ENCODE measurements around the gene RARB. TPM values are rescaled to one million over a fixed set of nuclear protein-coding genes. Genes with fewer than 3 reads are reported as not detected.

Gene RARB
- polyA plus RNA-seq, 1 donor from 2014 or later = 13.2 TPM

GRCh38 chr3:25532431-25533162 is 104.5 kb downstream of the RARB start:
- Histone ChIP-seq H3K36me3 (ENCODE audit: insufficient read depth, low read length) (no peaks in the 10 kb centered on the region), H3K9me3 (ENCODE audit: low read length) (no peaks in the 10 kb centered on the region)

GRCh38 chr3:25533399-25533798 is 105.3 kb downstream of the RARB start:
- H3K9me3 ChIP-seq (ENCODE audit: low read length) = no peaks in the 10 kb centered on the region
- no peak overlapping the region for H3K9ac ChIP-seq (ENCODE audit: low read length)
- H3K4me3 ChIP-seq (ENCODE audit: low read length) = no peak overlapping the region
- no peak for TF ChIP-seq REST (IDR thresholded peaks at IDR 0.05; ENCODE audit: borderline replicate concordance)
- TF ChIP-seq EZH2 (IDR thresholded peaks at IDR 0.05; ENCODE audit: borderline replicate concordance, insufficient read depth, low read length, poor library complexity, severe bottlenecking) = no peak
- TF ChIP-seq EP300 (conservative IDR thresholded peaks at IDR 0.05; ENCODE audit: poor library complexity, severe bottlenecking) = no peak
- TF ChIP-seq RAD21 (conservative IDR thresholded peaks at IDR 0.05) = no peak
- no peak for TF ChIP-seq MXI1 (conservative IDR thresholded peaks at IDR 0.05; ENCODE audit: poor library complexity, severe bottlenecking)
- TF ChIP-seq TAF1 (IDR thresholded peaks at IDR 0.05; ENCODE audit: low read depth) = no peak
- no peak for TF ChIP-seq POLR2AphosphoS5 (IDR thresholded peaks at IDR 0.05)
- no peak for TF ChIP-seq SMC3 (conservative IDR thresholded peaks at IDR 0.05; ENCODE audit: poor library complexity)

More at GRCh38 chr3:25532431-25533162, 104.5 kb downstream of the RARB start:
- Histone ChIP-seq H2AFZ (ENCODE audit: low read depth, low read length) (no peak overlapping the region), H3K4me2 (ENCODE audit: low read length) (no peak overlapping the region), H3K79me2 (replicated peaks; ENCODE audit: insufficient read depth, low read length) (no peaks in the 10 kb centered on the region), H3K9ac (ENCODE audit: low read length) (no peak overlapping the region), H3K27ac (ENCODE audit: low read length) (no peak overlapping the region), H4K20me1 (ENCODE audit: insufficient read depth) (no peaks in the 10 kb centered on the region), H3K9me2 (ENCODE audit: insufficient read depth, low read length) (no peaks in the 10 kb centered on the region), H3K4me3 (ENCODE audit: low read length) (no peak overlapping the region), H3F3A (ENCODE audit: insufficient read depth, low read length, poor library complexity, severe bottlenecking) (no peaks in the 10 kb centered on the region), H3K27me3 (ENCODE audit: insufficient read depth, low read depth, low read length) (no peaks in the 10 kb centered on the region)
- TF ChIP-seq TAF1 (IDR thresholded peaks at IDR 0.05; ENCODE audit: low read depth) (no peak), EP300 (conservative IDR thresholded peaks at IDR 0.05; ENCODE audit: poor library complexity, severe bottlenecking) (no peak), SMC3 (conservative IDR thresholded peaks at IDR 0.05; ENCODE audit: poor library complexity) (no peak), REST (IDR thresholded peaks at IDR 0.05; ENCODE audit: borderline replicate concordance) (no peak), MXI1 (conservative IDR thresholded peaks at IDR 0.05; ENCODE audit: poor library complexity, severe bottlenecking) (no peak), EZH2 (IDR thresholded peaks at IDR 0.05; ENCODE audit: borderline replicate concordance, insufficient read depth, low read length, poor library complexity, severe bottlenecking) (no peak), CTCF (IDR thresholded peaks at IDR 0.05; ENCODE audit: poor library complexity, severe bottlenecking) (no peak), POLR2AphosphoS5 (IDR thresholded peaks at IDR 0.05) (no peak), RAD21 (conservative IDR thresholded peaks at IDR 0.05) (no peak)

More at GRCh38 chr3:25533399-25533798, 105.3 kb downstream of the RARB start:
- H3K9me2 ChIP-seq (ENCODE audit: insufficient read depth, low read length) = no peaks in the 10 kb centered on the region
- H3K79me2 ChIP-seq (replicated peaks; ENCODE audit: insufficient read depth, low read length) = no peaks in the 10 kb centered on the region
- no peak overlapping the region for H2AFZ ChIP-seq (ENCODE audit: low read depth, low read length)
- H3F3A ChIP-seq (ENCODE audit: insufficient read depth, low read length, poor library complexity, severe bottlenecking) = no peaks in the 10 kb centered on the region
- H3K27me3 ChIP-seq (ENCODE audit: insufficient read depth, low read depth, low read length) = no peaks in the 10 kb centered on the region
- no peak overlapping the region for H3K4me2 ChIP-seq (ENCODE audit: low read length)
- H3K36me3 ChIP-seq (ENCODE audit: insufficient read depth, low read length) = no peaks in the 10 kb centered on the region
- H3K27ac ChIP-seq (ENCODE audit: low read length) = no peak overlapping the region
- H4K20me1 ChIP-seq (ENCODE audit: insufficient read depth) = no peaks in the 10 kb centered on the region

Measured in neural cell (in vitro differentiated cells).